OCI-LY7 (cell line): Measurements from ENCODE around the gene ZBTB37. TPM values are rescaled to one million over a fixed set of nuclear protein-coding genes. Genes with fewer than 3 reads are reported as not detected.
"Not testable (repeated sequence)": the region's sequence is repeated elsewhere in the genome, so short reads cannot be mapped to it uniquely, and the experiment has no call there.

Experiments used
- BruUV-seq: library from RNA; stranded (reverse); fragments of 400-500 nt; replicated peaks from 2 replicates; lab custom pipeline; 2021; lab: Mats Ljungman, UMichigan
- CTCF ChIA-PET: fragments of 300-600 bp; sonication (Branson Sonifier 250); formaldehyde crosslinking; loops from one replicate; lab custom pipeline; 2022; ENCODE audit warnings: antibody characterized with exemption; ENCODE audit not compliant: unreplicated experiment; lab: Charles Lee
- POLR2A ChIA-PET: fragments of 300-600 bp; sonication (Branson Sonifier 250); formaldehyde crosslinking; loops from one replicate; lab custom pipeline; 2022; ENCODE audit warnings: antibody characterized with exemption; lab: Charles Lee
- DNase-seq: peaks from one replicate; pipeline ENCODE4 v3.0.0-alpha.2; 2015; ENCODE audit warnings: low spot score
- H2AFZ ChIP-seq: fragments of 200-600 bp; sonication (generic), shearing (Covaris generic); 2 replicates; pipeline ENCODE4 v1.6.1; 2014; ENCODE audit warnings: mild to moderate bottlenecking, antibody characterized with exemption, low read length, moderate library complexity
- H3K27ac ChIP-seq: fragments of 200-600 bp; sonication (generic); 2 replicates; pipeline ENCODE4 v1.5.1; 2014; ENCODE audit warnings: mixed run types, low read depth, mild to moderate bottlenecking, moderate library complexity, low read length, inconsistent platforms; ENCODE audit not compliant: poor library complexity, severe bottlenecking
- H3K36me3 ChIP-seq: fragments of 200-600 bp; sonication (generic); 2 replicates; pipeline ENCODE4 v1.6.1; 2014; ENCODE audit warnings: mild to moderate bottlenecking, antibody characterized with exemption, low read length, moderate library complexity, mixed read lengths; ENCODE audit not compliant: insufficient read depth
- H3K4me1 ChIP-seq: fragments of 200-600 bp; sonication (generic); 2 replicates; pipeline ENCODE4 v1.5.1; 2014; ENCODE audit warnings: mild to moderate bottlenecking, low read length; ENCODE audit not compliant: insufficient read depth, poor library complexity, severe bottlenecking
- H3K4me2 ChIP-seq: fragments of 200-600 bp; sonication (generic); 2 replicates; pipeline ENCODE4 v1.6.1; 2014; ENCODE audit warnings: mild to moderate bottlenecking, low read length
- H3K4me3 ChIP-seq: fragments of 200-600 bp; sonication (generic); 2 replicates; pipeline ENCODE4 v1.5.1; 2014; ENCODE audit warnings: mild to moderate bottlenecking, low read depth, low read length; ENCODE audit not compliant: poor library complexity, severe bottlenecking
- H3K79me2 ChIP-seq: fragments of 200-600 bp; sonication (generic); 2 replicates; pipeline ENCODE4 v1.6.1; 2016; ENCODE audit warnings: low read depth, mild to moderate bottlenecking, low read length, moderate library complexity, mixed read lengths; ENCODE audit not compliant: insufficient read depth
- H3K9me2 ChIP-seq: fragments of 200-600 bp; sonication (generic); 2 replicates; pipeline ENCODE4 v1.6.1; 2016; ENCODE audit warnings: mild to moderate bottlenecking, low read length, mixed read lengths; ENCODE audit not compliant: insufficient read depth
- H3K9me3 ChIP-seq: fragments of 200-600 bp; sonication (generic); 2 replicates; pipeline ENCODE4 v1.6.1; 2014; ENCODE audit warnings: mild to moderate bottlenecking, mixed run types, low read length, mixed read lengths
- H4K20me1 ChIP-seq: fragments of 200-600 bp; sonication (generic); 2 replicates; pipeline ENCODE4 v1.6.1; 2014; ENCODE audit warnings: mild to moderate bottlenecking, antibody characterized with exemption, low read length, moderate library complexity, mixed read lengths; ENCODE audit not compliant: insufficient read depth
- CTCF ChIP-seq: fragments of 200-600 bp; sonication (generic); conservative IDR thresholded peaks from 2 replicates; pipeline ENCODE4 v1.5.1; 2014; ENCODE audit warnings: mild to moderate bottlenecking, antibody characterized with exemption, low read length, moderate library complexity, mixed read lengths
- EZH2phosphoT487 ChIP-seq: fragments of 200-600 bp; sonication (generic); IDR thresholded peaks from 2 replicates; pipeline ENCODE4 v1.6.1; 2018; ENCODE audit warnings: low read depth, borderline replicate concordance, mild to moderate bottlenecking, mixed run types, antibody characterized with exemption, low read length, moderate library complexity, mixed read lengths
- intact Hi-C: fragments of 100-400 bp; cut with micrococcal nuclease; formaldehyde crosslinking; loops from one replicate; pipeline ENCODE4 v1.10.0; 2022; ENCODE audit not compliant: unreplicated experiment
- total RNA-seq, 2 experiments: library from RNA; depleted of rRNA in 1 of 2; stranded (reverse); fragments of >200 nt in 1 of 2; shearing (Covaris generic) in 1 of 2; gene quantifications; 2 replicates each; pipeline ENCODE4 v1.2.3, GENCODE V29; 2014 to 2022

Gene ZBTB37
- total RNA-seq, 2 experiments from 2014 or later, result 10.9 to 23.7 TPM

- intact Hi-C loops, result no loop called here
- no peaks in the 10 kb centered on the region for H3K9me2 ChIP-seq
- H4K20me1 ChIP-seq, result no peaks in the 10 kb centered on the region
- no peak overlapping the region for H3K4me2 ChIP-seq
- CTCF ChIA-PET, result no interaction called here
- no peak for DNase-seq
- no peak overlapping the region for H3K4me3 ChIP-seq
- no peak overlapping the region for H3K27ac ChIP-seq
- no peaks in the 10 kb centered on the region for H3K9me3 ChIP-seq
- H2AFZ ChIP-seq, result no peak overlapping the region
- no peak for TF ChIP-seq EZH2phosphoT487
- TF ChIP-seq CTCF, result no peak
- H3K4me1 ChIP-seq, result no peaks in the 10 kb centered on the region
- no TSS peak for BruUV-seq
- POLR2A ChIA-PET, result interaction anchor here (1.1 kb wide), 1 partner anchor 49 kb away, joined by 3 read pairs; no protein-coding TSS in a partner anchor
- no peaks in the 10 kb centered on the region for H3K36me3 ChIP-seq
- H3K79me2 ChIP-seq, result no peaks in the 10 kb centered on the region
Measured at GRCh38 chr1:173920861-173921260, 52.7 kb downstream of the ZBTB37 start.

- no peak overlapping the region for H3K4me2 ChIP-seq
- H3K79me2 ChIP-seq, result no peaks in the 10 kb centered on the region
- no peaks in the 10 kb centered on the region for H3K9me2 ChIP-seq
- H3K4me1 ChIP-seq, result no peaks in the 10 kb centered on the region
- H3K36me3 ChIP-seq, result no peaks in the 10 kb centered on the region
- no peak overlapping the region for H2AFZ ChIP-seq
- H4K20me1 ChIP-seq, result no peaks in the 10 kb centered on the region
- no peak for DNase-seq
- intact Hi-C loops, result no loop called here
- H3K4me3 ChIP-seq, result no peak overlapping the region
- no peaks in the 10 kb centered on the region for H3K9me3 ChIP-seq
- ChIA-PET POLR2A (interaction anchor here (0.6 kb wide), 1 partner anchor 111 kb away, joined by 3 read pairs; no protein-coding TSS in a partner anchor), CTCF (no interaction called here)
- no peak overlapping the region for H3K27ac ChIP-seq
- BruUV-seq, result no TSS peak
- no peak for TF ChIP-seq CTCF
- TF ChIP-seq EZH2phosphoT487, result no peak
Measured at GRCh38 chr1:173925306-173926242, 57.4 kb downstream of the ZBTB37 start.

GRCh38 chr1:173930541-173930940 is 62.4 kb downstream of the ZBTB37 start:
- H3K4me2 ChIP-seq, H3K4me3 ChIP-seq, H4K20me1 ChIP-seq, DNase-seq, H3K27ac ChIP-seq, intact Hi-C loops, H3K4me1 ChIP-seq, H3K9me3 ChIP-seq, BruUV-seq, CTCF ChIA-PET, H3K9me2 ChIP-seq, H2AFZ ChIP-seq, H3K79me2 ChIP-seq: not testable (repeated sequence)
- POLR2A ChIA-PET, result interaction anchor here (0.5 kb wide), 1 partner anchor 191 kb away, joined by 7 read pairs; no protein-coding TSS in a partner anchor
- H3K36me3 ChIP-seq, result peaks cover 23% of the 10 kb centered on the region; the same call in 1 of the 2 replicates
